Measurements from ENCODE around the gene ATOH1.

ATOH1 gene

GRCh38 chr4:93828332-93828994 lies at the start of gene ATOH1:
Gene ATOH1, plus strand, starts transcription at chr4:93828753. Its CDS starts 174 bp downstream, at chr4:93828927.
- DNase-seq (ENCODE audit: low spot score) = peak; percentile 32

- no peak for DNase-seq (ENCODE audit: low spot score)
Observed at GRCh38 chr4:93779228-93779627, 49.3 kb upstream of the ATOH1 start.

- DNase-seq (ENCODE audit: low spot score) = no peak
Observed at GRCh38 chr4:93780080-93780479, 48.5 kb upstream of the ATOH1 start.

DNA sequence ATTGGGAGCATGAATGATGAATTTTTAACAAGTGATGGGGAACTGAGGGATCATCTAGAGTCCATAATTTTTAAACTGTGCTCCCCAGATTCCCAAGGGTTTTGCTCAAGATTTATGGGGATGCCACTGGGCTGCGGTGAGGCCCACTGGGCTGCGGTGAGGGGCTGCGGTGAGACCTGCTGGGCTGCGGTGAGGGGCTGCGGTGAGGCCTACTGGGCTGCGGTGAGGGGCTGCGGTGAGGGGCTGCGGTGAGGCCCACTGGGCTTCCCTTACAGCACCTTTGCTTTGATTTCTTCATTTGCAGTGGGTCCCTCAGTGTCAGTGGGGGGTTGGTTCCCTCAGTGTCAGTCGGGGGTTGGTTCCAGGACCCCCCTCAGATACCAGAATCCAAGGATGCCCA lies 47.4 kb upstream of the ATOH1 start:
- DNase-seq (ENCODE audit: low spot score) = no peak

- no peak for DNase-seq (ENCODE audit: low spot score)
Observed at GRCh38 chr4:93786149-93786548, 42.4 kb upstream of the ATOH1 start.

GRCh38 chr4:93788712-93789111 lies 39.8 kb upstream of the ATOH1 start:
- DNase-seq (ENCODE audit: low spot score) = peak; percentile 23

DNA sequence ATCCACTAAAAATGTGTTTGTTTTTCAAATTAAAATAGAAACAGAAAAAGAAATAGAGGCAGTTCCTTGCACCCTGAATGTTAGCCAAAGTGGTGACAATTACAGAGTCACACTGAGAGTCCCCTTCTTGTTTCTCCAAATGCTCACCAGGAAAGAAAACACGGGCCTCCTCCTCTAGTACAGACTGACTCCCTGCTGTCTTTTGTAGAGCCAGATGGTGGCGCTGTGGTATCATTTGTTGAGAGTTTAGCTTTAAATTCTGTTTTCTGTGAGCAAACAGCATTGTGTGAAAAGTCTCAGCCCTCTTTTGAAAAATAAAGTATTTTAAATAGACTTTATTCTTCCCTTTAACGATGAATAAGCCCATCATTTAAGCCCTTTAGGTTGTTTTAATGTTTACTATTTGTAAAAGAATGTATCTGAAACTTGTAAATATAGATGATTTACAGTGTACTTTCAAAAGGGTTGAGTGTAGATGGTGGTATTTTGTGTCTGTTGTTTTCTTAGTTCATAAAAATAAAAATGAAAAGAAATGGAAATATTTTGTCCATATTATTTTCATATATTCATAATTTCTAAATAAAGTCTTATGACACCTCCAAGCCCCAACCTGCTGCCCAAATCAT lies 36.9 kb upstream of the ATOH1 start:
- DNase-seq (ENCODE audit: low spot score) = peak; percentile 64

DNA sequence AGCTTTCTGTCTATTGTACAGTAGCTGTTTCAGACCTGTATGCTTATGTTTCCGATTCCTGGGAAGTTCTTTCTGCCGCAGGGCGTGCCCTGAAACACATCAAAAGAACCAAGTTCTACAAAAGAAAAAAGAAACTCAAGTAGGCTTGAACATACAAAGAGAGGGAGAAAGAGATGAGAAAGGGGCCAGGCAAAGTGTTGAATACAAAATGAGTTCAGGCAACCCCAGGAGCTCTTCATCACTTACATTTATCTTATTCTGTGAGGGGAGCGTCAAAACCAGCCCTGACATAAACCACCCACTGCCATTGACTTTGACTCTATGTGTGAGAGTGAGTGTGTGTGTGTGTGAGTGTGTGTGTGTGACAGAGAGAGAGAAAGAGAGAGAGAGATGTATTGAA lies 26.5 kb upstream of the ATOH1 start:
- DNase-seq (ENCODE audit: low spot score) = no peak

DNA sequence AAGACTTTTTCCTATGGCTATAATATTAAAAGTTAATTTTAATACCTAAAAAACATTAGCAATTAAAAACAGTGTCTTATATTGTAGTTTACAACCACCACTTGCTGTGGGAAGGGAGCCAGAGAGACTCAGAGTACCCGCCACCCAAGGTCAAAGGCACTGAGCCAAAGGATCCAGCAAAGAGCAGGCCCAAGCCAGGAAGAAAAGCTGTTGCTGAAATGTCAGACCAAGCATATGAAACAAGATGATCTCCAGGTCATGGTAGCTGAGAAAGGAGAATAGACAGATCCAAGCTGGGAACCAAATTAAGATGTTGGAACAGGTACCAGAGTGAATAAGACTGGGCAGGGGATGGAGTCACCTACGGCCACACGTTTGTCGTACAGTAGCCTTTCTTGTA lies 18.8 kb upstream of the ATOH1 start:
- DNase-seq (ENCODE audit: low spot score) = no peak

DNA sequence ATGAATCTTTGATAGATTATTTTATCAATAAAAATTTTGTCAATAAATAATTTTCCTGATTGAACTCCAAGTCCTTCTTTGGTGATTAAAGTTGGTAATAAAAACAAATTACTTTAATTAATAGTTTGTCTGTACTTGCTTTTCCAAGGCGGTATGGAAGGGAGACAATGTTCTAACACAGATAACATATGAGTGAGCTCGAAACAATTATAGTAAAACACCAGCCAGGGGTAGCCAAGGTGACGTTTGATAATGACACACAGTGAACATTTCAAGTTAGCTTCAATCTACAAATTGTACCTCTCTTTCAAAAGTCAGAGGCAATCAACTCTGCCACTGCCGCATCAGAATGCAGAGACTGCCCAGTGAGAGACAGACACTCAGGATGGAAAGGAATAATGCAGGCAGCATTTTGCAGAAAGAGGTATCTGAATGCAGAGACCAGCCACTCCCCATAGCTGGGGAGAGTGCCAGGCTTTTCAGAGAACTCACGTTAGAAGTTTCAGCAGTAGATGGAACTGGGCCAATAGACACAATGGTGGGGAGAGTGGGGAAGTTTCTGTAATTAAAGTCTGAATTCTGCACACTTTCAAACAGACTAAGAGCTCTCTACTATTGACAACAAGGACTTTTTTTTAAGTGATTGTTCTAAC lies 18.1 kb upstream of the ATOH1 start:
- no peak for DNase-seq (ENCODE audit: low spot score)

- no peak for DNase-seq (ENCODE audit: low spot score)
Observed at GRCh38 chr4:93813092-93813491, 15.5 kb upstream of the ATOH1 start.

DNA sequence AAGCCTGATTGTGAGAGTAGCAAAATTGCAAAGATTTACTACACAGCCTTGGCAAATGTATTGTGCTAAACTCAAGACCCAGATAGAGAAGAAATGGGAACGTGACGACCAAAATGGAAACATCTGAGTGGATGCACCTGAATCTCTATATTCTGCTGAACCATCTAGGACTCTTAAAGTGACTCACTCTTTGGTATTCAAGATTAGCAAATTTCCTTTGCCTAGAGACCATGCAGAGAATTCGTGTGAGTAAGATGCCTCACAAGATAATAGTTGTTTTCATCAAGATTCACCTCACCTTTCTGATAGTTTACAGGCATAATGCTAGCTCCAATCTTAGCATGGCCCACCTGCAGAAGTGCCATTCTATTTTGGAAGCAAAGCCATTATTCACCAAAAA lies 14.4 kb upstream of the ATOH1 start:
- DNase-seq (ENCODE audit: low spot score) = no peak

- no peak for DNase-seq (ENCODE audit: low spot score)
Observed at GRCh38 chr4:93814722-93815121, 13.8 kb upstream of the ATOH1 start.

- no peak for DNase-seq (ENCODE audit: low spot score)
Observed at GRCh38 chr4:93825551-93826216, 2.9 kb upstream of the ATOH1 start.

GRCh38 chr4:93827272-93827947 lies 1.1 kb upstream of the ATOH1 start:
- DNase-seq (ENCODE audit: low spot score) = peak; percentile 13

- peak; percentile 20 for DNase-seq (ENCODE audit: low spot score)
Observed at GRCh38 chr4:93828995-93829819, 654 bp downstream of the ATOH1 start.

DNA sequence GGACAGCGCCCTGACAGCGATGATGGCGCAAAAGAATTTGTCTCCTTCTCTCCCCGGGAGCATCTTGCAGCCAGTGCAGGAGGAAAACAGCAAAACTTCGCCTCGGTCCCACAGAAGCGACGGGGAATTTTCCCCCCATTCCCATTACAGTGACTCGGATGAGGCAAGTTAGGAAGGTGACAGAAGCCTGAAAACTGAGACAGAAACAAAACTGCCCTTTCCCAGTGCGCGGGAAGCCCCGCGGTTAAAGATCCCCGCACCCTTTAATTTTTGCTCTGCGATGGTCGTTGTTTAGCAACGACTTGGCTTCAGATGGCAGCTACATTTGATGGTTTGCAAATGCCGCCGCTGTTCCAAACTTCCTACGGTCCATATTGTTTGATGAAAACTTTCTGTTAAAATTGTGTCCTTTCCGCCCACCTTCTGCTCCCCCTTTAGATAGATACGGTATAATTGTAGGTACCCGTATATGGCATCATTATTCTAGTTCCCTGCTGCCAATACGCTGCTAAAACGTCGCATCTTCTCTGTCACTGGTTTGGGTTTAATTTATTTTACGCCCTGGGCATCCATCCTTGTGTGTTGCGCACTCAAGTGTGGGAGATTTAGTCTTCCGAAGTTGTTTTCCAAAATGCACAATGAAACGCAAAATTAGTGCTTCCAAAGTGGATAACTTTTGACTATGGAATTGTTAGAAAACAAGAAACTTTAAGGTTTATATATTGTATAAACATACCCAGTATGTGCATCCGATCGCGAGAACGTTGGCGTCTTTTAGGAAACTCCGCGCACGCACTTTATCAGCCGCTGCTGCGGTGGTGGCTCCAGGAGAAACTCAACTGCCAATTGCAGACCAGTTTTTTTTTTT lies 1.5 kb downstream of the ATOH1 start:
- no peak for DNase-seq (ENCODE audit: low spot score)

- no peak for DNase-seq (ENCODE audit: low spot score)
Observed at GRCh38 chr4:93831716-93832496, 3.4 kb downstream of the ATOH1 start.

DNA sequence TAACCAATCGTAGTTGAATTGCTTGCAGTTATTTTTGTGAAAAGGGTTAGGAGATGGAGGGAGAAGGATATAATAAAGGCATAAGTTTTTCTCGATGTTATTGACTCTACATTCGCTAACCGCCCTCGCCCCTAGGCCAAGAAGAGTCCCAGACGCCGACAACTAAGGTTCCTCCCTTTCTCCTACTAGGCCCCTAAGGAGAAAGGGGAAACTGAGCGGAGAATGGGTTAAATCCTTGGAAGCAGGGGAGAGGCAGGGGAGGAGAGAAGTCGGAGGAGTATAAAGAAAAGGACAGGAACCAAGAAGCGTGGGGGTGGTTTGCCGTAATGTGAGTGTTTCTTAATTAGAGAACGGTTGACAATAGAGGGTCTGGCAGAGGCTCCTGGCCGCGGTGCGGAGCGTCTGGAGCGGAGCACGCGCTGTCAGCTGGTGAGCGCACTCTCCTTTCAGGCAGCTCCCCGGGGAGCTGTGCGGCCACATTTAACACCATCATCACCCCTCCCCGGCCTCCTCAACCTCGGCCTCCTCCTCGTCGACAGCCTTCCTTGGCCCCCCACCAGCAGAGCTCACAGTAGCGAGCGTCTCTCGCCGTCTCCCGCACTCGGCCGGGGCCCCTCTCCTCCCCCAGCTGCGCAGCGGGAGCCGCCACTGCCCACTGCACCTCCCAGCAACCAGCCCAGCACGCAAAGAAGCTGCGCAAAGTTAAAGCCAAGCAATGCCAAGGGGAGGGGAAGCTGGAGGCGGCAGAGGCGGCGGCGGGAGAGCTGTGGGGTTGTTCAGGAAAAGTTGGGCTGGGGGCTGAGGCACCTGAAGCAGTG lies 5.9 kb downstream of the ATOH1 start:
- DNase-seq (ENCODE audit: low spot score) = peak; percentile 17

Data from AG20443 (cell line).